Fibroblast of skin of left quadriceps (primary cell): ENCODE measurements around the gene PAPSS2.

Experiments
- DNase-seq, 2 experiments: peaks; one replicate each; pipeline ENCODE4 v3.0.0-alpha.2; 2013; ENCODE audit warnings: low read depth in 2 of 2

PAPSS2 gene

GRCh38 chr10:87790185-87790584 lies 130.5 kb downstream of the PAPSS2 start:
- no peak for DNase-seq

DNA sequence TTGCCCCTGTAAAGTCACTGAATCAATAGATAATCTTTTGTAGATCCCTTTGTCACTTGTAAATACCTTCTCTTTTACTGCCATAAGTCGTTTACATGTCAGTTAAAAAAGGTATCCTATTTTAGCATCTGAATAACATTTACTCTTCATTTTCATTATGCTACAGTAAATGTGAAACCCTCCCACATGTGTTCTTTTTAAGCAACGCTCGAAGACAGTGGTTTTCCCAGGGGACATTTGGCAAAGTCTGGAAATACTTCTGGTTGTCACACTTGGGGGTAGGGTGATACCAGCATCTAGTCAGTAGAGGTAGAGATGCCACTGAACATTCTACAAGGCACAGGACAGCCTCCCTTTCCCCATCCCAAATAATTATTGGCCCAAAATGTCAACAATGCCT lies 134.6 kb downstream of the PAPSS2 start:
- no peak for DNase-seq
